Cardiac fibroblast (primary cell): ENCODE results near the gene TSSK2.

ENCODE experiments used
- DNase-seq, 2 donors: peaks; one replicate each; pipeline versions ENCODE4 v3.0.0 to v3.0.0-alpha.2; 2010; ENCODE audit warnings: low read depth in 2 of 2
- H3K4me3 ChIP-seq, 2 donors: replicated peaks in 1 of 2; 1 replicate in 1 of 2; 2 replicates in 1 of 2; pipeline ENCODE4 v1.5.1; 2011; ENCODE audit warnings: low read depth in 2 of 2, low read length in 2 of 2, mild to moderate bottlenecking in 2 of 2, moderate library complexity in 1 of 2
- TF ChIP-seq, protein P1 (sequence below): IDR thresholded peaks from one replicate; pipeline ENCODE4 v1.5.1; 2011; ENCODE audit warnings: low read depth, mild to moderate bottlenecking, low read length, inconsistent platforms

The TSSK2 gene

DNA sequence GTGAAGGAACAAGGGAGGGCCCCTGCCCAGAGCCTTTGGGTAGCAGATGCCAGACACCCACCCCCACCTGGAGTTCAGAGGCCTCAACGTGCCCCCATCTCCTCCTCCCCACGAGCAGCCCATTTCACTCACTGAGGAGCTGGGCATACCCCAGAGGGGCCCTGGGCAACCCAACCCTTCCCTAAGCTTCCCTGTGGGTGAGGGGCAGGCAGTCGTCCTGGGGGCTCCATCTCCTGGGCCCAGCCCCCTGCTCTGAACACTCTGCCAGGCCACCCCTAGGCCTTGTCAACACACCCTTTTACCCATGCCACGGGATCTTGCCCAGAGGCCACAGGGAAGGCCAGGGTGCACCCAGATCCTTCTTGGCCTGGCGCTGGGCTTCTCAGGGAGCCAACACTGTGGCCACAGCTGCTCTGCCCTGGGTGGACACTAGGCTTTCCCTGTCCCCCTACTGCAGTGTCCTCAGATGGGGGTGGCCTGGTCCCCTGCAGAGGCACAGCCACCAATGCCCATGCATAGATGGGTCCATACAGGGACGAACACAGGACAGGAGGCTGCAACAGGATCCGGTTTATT, 44.0 kb downstream of the TSSK2 start:
- TF ChIP-seq, protein P1, sequence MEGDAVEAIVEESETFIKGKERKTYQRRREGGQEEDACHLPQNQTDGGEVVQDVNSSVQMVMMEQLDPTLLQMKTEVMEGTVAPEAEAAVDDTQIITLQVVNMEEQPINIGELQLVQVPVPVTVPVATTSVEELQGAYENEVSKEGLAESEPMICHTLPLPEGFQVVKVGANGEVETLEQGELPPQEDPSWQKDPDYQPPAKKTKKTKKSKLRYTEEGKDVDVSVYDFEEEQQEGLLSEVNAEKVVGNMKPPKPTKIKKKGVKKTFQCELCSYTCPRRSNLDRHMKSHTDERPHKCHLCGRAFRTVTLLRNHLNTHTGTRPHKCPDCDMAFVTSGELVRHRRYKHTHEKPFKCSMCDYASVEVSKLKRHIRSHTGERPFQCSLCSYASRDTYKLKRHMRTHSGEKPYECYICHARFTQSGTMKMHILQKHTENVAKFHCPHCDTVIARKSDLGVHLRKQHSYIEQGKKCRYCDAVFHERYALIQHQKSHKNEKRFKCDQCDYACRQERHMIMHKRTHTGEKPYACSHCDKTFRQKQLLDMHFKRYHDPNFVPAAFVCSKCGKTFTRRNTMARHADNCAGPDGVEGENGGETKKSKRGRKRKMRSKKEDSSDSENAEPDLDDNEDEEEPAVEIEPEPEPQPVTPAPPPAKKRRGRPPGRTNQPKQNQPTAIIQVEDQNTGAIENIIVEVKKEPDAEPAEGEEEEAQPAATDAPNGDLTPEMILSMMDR, result no peak
- no peak for DNase-seq
- no peak overlapping the region for H3K4me3 ChIP-seq

DNA sequence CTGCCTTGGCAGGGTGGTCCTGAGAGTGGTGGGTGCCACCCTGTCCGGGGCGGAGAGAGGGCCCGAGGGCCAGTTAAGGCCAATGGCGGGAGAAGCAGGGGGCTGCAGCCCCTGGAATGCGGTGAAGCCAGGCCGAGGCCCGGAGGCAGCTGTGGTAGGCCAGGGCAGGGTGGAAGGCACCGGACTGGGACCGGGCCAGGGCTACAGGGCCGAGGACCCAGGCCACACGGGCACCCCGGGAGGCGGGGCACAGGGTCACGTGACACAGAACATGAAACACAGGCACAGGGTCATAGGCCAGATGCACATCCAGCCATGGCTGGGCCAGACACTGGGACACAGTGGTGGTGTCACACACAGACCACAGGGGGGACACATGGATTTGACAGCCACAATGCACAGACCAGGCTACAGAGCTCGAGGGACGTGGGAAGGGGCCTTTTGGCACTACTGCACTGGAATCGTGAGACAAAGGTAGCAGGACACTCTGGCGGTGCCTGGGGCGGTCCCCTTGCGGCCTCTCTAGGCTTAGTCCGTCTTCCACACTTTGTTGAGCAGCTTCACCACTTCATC, 44.6 kb downstream of the TSSK2 start:
- TF ChIP-seq, protein P1, result no peak
- DNase-seq, result no peak

DNA sequence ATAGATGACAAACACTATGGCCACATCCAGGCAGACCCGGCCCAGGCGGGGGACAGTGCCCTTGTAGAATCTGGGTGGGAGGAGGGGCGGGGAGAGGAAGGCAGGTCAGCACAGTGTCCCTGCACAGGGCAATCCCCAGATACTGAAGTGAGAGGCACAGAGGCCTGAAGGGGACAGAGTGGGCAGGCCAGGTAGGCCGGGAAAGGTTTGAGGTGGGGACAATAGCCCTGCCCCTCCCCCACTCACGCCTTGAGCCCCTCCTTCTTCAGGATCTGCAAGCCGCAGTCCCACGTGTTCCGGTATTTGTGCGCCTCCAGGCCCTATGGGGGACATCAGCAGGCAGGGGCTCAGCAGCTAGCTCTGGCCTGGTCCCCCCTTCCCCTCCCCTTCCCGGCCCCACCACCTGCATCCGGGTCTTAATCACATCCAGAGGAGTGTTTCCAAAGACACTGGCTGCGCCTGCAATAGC, 45.1 kb downstream of the TSSK2 start:
- TF ChIP-seq, protein P1, result no peak
- no peak for DNase-seq
- H3K4me3 ChIP-seq, result no peak overlapping the region

More for the DNA sequence above, 44.6 kb downstream of the TSSK2 start:
- H3K4me3 ChIP-seq, result no peak overlapping the region

DNA sequence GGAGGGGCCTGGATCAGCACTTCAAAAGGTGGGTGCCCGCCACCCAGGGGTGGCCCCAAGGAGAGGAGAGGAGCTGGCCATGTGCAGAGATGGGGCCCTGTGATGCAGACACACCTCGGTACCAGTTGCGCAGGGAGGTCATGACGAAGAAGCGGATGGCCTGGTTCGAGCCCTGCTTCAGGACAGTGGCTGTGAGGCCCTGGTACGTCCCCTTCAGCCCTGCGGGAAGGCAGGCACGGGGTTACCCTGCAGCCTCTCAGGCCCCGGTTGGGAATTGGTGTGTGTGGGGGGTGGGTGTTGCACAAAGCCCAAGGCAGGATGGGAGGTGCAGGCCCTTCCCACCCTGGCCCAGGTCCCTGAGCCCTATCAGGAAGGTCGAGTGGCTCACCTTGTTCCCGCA, 45.6 kb downstream of the TSSK2 start:
- TF ChIP-seq, protein P1, result no peak
- peak overlapping the region; percentile 55 to 73 for H3K4me3 ChIP-seq
- DNase-seq, result no peak

DNA sequence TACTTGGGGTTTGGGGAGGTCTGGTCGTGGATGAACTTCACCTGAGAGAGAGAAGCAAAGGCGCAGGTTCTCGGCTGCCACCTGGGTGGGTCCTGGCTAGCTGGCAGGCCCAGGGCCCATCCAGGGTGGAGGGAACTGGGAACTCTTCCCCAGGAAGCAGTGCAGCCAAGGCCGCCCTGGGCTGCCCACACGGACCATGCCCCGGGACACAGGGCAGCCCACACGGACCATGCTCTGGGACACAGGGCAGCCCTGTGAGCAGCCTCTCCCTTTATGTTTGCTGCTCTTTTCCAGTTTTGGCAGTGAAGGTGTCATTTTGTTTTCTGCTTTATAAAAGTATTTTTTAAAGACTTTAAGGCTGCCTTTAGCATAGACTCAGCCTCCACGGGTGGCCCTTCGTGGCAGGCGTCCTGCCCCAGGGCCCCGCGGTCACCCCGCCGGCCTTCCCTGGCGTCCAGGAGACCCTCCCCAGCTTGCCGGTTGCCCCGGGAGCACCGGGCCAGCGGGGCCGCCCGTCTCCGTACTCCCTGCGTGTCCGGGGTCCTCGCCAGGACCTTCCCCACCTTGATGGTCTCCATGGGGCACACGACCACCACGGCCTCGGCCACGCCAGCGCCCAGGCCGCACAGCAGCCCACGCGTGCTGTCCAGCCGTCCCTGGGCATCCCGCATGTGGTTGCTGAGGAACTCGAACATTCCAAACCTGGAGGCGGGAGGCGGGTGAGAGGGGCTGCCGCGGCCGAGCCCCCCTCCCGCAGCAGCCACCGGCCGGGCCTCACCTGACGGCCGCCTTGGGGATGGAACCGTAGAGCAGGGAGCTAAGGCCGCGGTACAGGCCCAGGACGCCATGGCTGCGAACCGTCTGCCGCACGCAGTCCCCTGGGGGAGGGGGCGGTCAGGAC, 46.3 kb downstream of the TSSK2 start:
- peak overlapping the region; percentile 55 to 73 for H3K4me3 ChIP-seq
- TF ChIP-seq, protein P1, result no peak

DNA sequence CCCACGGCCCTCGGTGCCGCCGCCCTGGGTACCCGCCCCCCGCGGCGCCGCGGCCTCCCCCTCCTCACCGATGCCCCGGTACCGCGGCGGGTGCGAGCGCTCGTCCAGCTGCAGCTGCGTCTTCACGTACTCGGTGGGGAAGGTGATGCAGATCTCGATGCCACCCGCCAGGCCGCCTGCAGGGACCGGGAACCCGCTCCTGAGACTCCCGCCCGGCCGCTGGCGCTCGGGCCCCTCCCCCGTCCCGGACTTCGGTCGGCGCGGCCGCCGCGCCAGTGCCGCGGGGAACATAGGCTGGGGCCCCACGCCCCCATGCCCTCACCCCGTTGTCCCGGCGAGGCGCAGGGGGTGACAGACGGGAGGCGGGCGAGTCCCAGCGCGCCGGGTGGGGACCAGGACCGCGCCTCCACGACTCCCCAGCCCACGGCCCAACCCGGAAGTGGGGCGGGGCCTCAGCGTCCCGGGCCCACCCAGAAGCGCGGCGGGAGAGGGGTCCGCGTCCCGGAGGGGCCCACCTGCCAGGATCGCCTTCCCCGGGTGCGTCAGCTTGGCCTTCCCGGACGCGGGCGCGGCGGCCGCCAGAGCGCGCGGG, 47.1 kb downstream of the TSSK2 start:
- peak in 1 of 2 donors; percentile 36 for DNase-seq

More for the DNA sequence above, 46.3 kb downstream of the TSSK2 start:
- no peak for DNase-seq

More for the DNA sequence above, 47.1 kb downstream of the TSSK2 start:
- TF ChIP-seq, protein P1, result no peak
- H3K4me3 ChIP-seq, result peak overlapping the region; percentile 55 to 73
